Fibroblast of gingiva (primary cell): ENCODE results near the gene ICAM5.

Source experiments
- DNase-seq: peaks from one replicate; pipeline ENCODE4 v3.0.0-alpha.2; 2011; ENCODE audit warnings: low read depth

The ICAM5 gene

DNA sequence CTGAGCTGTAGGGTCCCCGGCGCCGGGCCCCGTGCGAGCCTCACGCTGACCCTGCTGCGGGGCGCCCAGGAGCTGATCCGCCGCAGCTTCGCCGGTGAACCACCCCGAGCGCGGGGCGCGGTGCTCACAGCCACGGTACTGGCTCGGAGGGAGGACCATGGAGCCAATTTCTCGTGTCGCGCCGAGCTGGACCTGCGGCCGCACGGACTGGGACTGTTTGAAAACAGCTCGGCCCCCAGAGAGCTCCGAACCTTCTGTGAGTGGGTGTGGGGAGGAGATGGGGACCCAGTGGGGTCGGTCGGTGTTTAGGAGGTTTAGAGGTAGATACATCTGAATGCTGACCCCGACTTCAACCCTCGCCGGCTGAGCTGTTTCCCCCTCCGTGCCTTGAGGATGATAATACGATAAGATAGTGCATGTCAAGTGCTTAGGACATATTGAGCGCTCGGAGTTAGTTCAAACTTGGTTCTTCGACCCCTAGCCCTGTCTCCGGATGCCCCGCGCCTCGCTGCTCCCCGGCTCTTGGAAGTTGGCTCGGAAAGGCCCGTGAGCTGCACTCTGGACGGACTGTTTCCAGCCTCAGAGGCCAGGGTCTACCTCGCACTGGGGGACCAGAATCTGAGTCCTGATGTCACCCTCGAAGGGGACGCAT is 1.9 kb downstream of the ICAM5 start:
- no peak for DNase-seq

DNA sequence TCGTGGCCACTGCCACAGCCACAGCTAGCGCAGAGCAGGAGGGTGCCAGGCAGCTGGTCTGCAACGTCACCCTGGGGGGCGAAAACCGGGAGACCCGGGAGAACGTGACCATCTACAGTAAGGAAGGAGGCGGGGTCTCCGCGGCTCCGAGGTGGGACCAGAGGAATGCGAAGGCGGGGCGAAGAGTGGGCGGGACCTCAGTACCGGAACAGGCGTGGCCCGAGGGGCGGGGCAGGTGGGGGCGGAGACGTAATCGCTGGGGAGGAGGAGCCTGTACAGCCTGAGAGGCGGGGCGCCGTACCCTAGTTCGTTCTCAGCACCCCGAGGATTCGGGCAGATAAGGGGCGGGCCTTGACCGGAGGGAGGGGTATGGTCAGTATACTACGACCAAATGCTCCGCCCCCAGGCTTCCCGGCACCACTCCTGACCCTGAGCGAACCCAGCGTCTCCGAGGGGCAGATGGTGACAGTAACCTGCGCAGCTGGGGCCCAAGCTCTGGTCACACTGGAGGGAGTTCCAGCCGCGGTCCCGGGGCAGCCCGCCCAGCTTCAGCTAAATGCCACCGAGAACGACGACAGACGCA is 2.5 kb downstream of the ICAM5 start:
- peak; percentile 60 for DNase-seq

DNA sequence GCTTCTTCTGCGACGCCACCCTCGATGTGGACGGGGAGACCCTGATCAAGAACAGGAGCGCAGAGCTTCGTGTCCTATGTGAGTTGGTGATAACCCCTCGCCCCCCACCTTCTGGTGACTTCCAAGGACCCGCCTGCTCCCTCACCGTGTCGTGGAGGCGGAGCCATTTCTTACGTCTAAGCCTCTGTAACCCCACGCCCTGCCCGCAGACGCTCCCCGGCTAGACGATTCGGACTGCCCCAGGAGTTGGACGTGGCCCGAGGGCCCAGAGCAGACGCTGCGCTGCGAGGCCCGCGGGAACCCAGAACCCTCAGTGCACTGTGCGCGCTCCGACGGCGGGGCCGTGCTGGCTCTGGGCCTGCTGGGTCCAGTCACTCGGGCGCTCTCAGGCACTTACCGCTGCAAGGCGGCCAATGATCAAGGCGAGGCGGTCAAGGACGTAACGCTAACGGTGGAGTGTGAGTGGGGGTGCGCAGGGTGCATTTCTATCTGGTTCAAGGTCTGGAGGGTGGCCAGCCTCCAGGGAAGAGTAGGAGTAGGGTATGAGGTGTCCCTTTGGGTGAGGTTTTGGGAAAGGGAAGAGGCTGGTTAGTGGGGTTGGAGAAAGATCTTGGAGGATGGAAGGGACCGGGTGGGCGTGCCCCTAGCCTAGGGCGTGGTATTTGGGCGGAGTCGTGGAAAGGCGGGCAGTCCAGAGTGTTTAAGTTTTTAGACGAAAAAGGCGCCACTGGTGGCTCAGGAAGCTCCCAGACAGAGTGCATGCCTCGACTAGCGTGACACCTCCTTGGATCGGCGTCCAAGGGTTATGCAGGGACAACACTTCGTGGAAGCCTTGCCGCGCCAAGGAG is 3.3 kb downstream of the ICAM5 start:
- no peak for DNase-seq

DNA sequence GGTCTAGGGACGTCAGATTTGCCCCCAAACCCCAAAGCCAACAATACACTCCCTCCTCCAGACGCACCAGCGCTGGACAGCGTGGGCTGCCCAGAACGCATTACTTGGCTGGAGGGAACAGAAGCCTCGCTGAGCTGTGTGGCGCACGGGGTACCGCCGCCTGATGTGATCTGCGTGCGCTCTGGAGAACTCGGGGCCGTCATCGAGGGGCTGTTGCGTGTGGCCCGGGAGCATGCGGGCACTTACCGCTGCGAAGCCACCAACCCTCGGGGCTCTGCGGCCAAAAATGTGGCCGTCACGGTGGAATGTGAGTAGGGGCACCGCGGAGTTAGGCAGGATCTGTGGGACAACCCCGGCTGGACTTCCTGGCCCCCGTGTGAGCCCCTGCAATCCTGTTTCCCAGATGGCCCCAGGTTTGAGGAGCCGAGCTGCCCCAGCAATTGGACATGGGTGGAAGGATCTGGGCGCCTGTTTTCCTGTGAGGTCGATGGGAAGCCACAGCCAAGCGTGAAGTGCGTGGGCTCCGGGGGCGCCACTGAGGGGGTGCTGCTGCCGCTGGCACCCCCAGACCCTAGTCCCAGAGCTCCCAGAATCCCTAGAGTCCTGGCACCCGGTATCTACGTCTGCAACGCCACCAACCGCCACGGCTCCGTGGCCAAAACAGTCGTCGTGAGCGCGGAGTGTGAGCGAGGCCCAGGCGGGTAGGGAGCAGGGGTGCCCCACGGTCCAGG is 4.0 kb downstream of the ICAM5 start:
- DNase-seq = no peak

DNA sequence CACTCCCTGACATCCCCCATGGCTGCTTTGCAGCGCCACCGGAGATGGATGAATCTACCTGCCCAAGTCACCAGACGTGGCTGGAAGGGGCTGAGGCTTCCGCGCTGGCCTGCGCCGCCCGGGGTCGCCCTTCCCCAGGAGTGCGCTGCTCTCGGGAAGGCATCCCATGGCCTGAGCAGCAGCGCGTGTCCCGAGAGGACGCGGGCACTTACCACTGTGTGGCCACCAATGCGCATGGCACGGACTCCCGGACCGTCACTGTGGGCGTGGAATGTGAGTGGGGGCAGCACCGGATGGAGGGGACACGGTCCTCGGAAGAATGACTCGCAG is 4.6 kb downstream of the ICAM5 start:
- no peak for DNase-seq

DNA sequence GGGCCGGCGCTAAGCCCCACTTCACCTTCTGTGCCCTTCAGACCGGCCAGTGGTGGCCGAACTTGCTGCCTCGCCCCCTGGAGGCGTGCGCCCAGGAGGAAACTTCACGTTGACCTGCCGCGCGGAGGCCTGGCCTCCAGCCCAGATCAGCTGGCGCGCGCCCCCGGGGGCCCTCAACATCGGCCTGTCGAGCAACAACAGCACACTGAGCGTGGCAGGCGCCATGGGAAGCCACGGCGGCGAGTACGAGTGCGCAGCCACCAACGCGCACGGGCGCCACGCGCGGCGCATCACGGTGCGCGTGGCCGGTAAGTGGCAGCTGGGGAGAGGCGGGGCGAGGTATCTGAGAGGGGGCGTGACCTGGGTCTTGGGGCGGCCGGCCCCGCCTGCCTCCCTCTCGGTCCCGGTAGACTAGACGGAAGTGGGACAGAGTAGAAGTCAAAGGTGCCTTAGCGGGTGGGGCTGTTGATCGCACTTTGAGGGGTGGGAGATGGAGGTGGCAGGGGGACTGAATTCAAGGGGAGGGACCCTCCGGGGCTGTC is 5.6 kb downstream of the ICAM5 start:
- no peak for DNase-seq

DNA sequence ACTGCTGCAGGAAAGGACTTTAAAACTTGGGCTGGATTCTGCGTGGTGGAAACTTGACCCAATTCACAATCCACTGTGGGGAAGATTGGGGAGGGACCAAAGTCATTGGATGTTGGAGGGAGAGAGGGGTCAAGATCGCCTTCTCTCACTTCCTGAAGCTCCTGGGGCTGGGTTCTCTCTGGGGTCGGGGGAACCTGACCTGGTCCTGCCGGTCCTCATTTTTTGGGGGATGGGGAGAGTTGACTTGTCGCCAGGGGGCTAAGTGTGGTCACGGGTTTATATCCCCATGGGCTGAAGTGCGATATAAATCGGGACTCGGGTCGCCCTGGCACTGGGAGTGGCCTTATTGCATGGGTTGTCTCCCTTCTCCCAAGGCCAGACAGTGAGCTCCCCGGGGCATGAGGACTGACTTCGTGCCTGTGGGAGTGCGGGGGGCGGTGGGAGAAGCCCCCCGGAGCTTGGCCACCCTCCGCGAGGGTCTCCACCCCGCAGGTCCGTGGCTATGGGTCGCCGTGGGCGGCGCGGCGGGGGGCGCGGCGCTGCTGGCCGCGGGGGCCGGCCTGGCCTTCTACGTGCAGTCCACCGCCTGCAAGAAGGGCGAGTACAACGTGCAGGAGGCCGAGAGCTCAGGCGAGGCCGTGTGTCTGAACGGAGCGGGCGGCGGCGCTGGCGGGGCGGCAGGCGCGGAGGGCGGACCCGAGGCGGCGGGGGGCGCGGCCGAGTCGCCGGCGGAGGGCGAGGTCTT is 6.3 kb downstream of the ICAM5 start:
- DNase-seq = no peak

DNA sequence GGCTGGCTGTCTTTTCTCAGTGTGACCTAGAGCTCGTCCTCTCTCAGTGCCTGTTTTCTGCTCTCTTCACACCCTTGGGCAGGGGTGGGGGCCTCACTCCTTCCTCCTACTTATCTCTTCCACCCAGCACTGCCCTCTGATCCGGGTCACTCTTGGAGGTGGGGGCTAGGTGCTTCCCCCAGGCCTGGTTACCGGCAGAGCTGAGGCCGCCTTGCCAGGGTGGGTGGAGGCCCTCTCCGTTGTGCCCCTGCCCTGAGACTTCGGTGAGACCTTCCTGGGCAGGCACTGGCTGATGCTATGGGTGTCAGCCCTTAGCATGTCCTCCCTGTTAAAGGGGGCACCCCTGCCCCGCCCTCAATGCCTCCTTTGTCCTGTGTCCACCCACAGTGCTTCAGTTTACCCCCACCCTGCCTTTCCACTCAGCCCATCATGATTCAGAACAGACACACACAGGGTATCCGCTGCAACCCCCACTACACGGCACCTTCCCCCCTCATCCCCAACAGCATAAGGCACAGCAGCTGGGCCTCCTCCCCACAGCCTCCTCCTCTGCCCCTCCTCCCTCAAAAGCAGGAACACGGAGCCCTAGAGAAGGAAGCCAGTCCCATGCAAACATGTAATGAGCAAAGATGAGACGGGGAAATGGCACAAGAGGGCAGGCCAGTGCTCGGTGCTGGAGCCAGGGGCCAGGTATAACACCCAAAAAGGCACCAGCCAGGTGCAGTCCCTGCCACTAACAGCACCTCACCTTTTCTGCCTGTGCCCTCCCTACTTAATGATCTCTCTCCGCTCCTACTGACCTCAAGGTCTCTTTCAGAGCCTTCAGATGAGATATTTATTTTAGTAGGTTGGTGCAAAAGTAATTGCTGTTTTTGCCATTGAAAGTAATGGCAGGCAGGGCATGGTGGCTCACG is 10.1 kb downstream of the ICAM5 start:
- DNase-seq = no peak

DNA sequence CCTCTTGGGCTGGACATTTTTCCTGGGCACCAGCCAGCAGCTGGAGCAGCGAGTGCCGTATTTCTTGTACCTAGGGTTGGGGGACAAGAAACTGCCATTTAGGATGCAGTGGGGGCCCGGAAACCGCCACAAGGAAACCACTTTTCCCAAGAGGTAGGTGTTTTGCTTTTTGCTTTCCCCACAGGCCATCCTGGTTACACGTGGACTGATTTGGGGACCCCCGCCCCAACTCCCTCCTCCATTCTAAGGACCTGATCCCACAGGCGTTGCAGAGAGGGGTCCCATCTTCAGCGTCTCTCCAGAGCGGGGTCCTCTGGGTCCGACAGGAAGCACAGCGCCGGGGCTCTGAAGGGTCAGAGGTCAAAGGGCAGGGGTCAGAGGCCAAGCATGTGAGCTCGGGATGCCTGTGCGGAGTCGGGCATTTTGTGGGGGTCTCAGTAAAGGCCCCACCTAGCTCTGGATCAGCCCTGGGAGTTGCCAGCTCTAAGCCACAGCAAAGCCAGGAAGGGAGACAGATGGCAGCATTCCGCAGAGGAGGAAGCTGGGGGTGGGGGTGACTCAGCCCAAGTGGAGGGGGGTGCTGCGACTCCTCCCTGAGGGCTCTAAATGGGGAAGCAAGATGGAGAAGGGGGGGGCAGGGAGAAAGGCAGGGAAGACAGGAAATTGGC is 15.5 kb downstream of the ICAM5 start:
- DNase-seq = no peak

DNA sequence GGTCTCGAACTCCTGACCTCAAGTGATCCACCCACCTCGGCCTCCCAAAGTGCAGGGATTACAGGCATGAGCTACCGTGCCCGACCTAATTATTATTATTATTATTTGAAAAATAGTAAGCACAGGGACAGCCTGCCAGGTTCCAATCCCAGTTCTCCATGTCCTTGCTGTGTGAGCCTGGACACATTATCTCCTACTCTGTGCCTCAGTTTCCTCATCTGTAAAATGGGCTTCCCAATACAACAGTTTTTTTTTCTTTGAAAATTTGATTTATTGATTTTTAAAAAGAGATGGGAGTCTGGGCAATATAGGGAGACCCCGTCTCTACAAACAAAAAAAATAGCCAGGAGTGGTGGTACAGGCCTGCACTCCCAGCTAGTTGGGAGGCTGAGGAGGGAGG is 16.6 kb downstream of the ICAM5 start:
- DNase-seq = no peak

DNA sequence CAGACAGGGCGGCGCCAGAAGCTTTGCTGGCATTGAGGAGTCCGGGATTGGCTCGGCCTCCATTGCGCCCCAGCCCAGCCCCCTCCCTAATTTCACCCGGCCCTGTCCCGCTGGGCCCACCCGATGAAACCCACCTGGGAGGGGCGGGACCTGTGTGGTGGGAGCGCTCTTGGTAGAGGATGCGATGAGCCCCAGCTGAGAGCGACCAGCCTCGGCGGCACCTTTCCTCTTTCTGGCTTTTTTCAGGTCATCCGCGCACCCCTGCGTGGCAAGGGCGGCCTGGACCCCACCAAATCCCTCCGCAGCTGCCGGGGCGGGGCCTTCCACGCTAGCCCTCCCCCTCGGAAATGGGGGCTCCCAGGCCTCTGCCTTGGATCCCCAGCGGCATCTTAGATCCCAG is 19.7 kb downstream of the ICAM5 start, which contains the start of gene ZGLP1:
ZGLP1 (minus strand) TSS at position 393 of the 400 bp plus-strand sequence.
- no peak for DNase-seq

DNA sequence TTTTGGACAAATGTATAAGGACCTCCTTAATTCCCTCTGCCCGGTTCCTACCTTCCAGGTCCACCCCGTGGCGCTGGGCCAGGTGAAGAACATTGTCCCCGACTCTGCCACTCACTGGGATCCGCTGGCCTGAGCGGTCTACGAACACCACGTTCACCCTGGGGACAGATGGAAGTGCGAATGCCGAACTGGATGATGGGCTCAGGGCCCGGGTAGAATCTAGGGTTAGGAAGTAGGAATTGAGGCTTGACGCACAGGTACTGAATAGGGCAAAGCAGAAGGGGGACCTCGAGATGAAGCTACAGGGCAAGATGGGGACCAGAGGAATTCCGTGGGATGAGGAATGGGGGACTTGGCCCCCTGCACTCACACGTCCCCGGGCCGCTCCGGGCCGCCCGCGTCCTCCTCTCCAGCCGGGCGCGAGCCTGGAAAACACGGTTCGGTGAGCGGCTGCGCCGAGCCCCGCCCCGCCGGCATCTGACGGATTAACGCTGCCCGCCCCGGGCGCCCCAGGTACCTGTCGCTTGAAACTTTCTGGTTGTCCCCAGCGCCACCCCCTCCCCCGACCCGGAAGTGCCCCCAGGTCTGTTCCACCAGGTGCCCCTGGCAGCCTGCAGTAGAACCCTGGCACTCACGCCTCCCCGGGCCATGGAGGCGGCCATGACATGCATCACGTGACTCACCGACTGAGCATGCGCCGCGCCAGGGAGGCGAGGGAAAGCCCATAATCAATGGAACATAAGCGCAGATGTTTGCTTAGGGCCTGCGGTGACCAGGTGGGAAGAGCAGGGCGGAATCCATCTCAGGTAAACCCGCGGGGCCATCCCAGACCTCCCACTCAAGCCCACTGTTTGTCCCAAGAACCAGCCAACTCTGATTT is 25.8 kb downstream of the ICAM5 start, which contains the start of gene FDX2:
FDX2 (minus strand) TSS at position 681 of the 880 bp plus-strand sequence; CDS start at position 662, 19 bp downstream.
- peak; percentile 70 for DNase-seq

DNA sequence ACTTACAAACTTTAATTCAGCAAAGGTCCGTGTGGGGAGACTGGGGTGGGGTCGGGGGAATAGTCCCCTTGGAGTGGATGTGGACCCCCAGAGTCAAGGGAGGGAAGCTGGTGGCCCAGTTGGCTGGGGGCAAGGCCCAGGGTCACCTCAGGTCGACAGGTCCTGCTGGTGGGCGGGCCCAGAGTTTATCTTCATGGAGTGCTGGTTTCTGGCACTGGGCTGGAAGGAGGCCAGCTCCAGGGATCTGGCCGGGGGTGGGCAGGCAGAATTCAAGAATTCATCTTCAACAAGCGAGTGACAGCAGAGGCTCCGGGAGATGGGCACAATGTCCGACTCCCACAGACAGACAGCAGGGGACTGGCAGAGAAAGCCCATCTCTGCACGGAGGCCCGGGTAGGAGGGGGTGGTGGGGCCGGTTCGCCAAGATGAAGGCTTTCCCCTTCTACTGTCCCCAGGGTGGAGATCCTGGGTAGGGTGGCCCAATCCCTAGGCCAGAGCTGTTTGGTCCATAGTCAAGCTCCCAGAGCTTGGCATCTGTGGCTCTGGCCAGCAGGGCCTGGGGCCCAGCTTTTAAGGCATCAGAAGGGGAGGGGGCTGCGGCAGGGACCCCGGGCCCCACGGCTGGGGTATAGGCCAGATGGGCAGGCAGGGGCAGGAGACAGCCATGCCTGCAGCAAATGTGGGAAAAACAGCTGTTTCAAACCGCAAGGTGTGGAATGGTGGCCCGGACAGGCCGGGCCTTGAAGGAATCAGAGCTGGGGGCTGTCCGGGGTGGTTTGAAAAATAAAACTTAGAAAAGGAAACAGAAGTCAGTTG is 26.7 kb downstream of the ICAM5 start:
- no peak for DNase-seq

DNA sequence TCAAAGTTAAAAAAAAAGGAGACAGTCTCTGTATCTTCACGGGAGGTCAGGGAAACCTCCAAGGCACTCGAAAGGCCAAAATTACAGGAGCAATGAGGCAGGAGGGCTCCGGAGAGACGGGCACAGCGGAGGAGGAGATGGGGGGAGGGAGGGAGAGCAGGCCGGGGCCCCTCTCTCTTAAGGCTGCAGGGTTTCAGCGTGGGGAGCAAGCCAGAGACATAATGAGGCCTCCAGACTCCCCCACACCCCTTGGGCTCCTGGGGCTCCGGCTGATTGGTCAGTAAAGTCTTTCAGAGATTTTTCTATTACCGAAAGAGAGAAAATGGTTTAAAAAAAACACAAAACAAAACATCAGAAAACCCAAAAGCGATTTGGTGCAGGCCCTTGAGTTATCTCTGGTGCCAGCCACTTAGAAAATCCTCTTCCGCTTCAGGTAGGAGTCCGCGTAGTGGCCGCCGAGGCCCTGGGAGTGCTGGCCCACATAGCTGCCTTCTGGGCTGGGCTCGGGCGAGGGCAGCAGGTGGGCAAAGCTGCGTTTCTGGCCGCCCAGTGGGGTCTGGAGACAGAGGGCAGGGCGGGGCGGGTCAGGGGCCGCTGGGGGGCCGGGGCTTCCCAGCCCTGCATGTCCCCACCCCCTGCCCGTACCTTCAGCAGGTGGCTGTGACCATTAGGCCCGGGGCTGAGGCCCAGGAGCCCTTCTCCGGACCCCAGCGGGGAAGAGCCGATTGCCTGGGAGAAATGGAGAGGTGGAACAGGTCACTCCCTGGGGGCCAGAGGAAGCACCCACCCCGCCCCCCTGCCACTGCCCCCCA is 27.5 kb downstream of the ICAM5 start:
- no peak for DNase-seq

DNA sequence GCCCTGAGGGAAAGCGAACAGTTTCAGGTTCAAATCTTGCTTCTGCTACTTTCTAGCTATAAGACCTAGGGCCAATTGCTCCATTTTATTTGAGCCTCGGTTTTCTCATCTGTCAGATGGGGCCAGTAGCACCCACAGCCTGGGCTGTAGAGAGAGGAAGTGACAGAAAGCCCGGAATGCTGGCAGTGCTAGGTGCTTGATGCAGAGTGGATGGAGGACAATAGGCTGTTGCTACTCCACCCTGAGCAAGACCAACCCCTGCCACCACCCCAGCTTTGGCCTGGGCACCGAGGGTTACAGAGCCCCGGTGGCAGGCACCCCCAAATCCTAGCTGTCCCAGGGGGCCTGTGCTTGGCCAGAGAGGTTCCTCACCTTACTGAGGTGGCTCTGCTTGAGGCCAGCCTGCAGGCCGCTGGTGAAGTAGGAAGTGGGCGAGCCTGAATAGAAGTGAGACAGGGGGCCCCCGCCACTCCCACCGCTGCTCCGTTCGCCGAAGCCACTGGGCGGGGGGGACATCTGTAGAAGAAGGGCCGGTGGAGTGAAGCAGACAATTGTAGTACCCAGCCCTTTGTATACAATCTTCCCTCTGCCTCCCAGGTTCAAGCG is 28.2 kb downstream of the ICAM5 start:
- DNase-seq = no peak

DNA sequence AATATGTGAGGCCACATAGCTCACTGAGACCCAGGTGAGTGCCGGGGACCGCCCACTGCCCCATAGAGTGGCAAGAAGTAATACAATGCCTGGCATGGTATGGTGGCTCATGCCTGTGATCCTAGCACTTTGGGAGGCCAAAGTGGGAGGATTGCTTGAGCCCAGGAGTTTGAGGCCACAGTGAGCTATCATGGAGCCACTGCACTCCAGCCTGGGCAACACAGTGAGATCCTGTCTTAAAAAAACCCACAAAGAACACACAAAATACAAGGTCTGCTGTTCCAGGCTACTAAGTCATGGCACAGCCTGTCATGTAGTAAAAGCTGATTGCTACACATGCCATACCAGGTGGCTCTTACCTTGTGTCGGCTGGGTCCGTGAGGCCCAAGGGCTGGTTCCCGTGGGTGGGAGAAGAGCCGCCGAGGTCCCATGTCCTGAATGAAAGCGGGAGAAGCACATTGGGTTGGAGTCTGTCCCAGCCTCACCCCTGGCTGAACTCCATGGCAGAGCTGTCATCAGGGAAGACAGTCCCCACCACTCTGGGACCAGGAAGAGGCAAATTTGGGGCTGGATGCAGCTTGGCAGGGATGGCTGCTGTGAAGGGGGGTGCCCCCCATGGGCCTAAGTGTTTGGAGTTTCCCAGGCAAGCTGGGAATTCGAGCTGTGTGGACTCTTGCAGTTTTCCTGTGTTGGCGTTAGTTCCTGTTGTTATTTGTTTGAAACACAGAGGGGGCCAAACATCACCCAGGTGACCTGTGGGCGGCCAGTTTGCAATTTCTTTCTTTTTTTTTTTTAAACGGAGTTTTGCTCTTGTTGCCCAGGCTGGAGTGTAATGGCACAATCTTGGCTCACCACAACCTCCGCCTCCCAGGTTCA is 29.3 kb downstream of the ICAM5 start:
- no peak for DNase-seq
